Neural cell (in vitro differentiated cells): Measurements from ENCODE around the gene EIF4B. TPM values are rescaled to one million over a fixed set of nuclear protein-coding genes. Genes with fewer than 3 reads are reported as not detected.

Experiments
- H2AFZ ChIP-seq: fragments of 200-600, 300-800 bp; sonication (generic), shearing (Covaris generic); 2 replicates; pipeline ENCODE4 v1.6.0; 2014; ENCODE audit warnings: low read depth, mild to moderate bottlenecking, antibody characterized with exemption, low read length, moderate library complexity
- H3F3A ChIP-seq: fragments of 200-600 bp; shearing (Covaris generic); 2 replicates; pipeline ENCODE4 v1.6.1; 2016; ENCODE audit warnings: mild to moderate bottlenecking, moderate library complexity, mixed read lengths, antibody characterized with exemption, low read length; ENCODE audit not compliant: insufficient read depth, poor library complexity, severe bottlenecking
- H3K27ac ChIP-seq: fragments of 200-600, 300-800 bp; sonication (generic), shearing (Covaris generic); 2 replicates; pipeline ENCODE4 v1.5.1; 2014; ENCODE audit warnings: mild to moderate bottlenecking, low read length, moderate library complexity
- H3K27me3 ChIP-seq: fragments of 300-800, 200-600 bp; sonication (generic), shearing (Covaris generic); 2 replicates; pipeline ENCODE4 v1.6.0; 2014; ENCODE audit warnings: mild to moderate bottlenecking, low read depth, low read length, moderate library complexity; ENCODE audit not compliant: insufficient read depth
- H3K36me3 ChIP-seq: fragments of 300-800, 200-600 bp; sonication (generic), shearing (Covaris generic); 2 replicates; pipeline ENCODE4 v1.5.1; 2014; ENCODE audit warnings: mild to moderate bottlenecking, antibody characterized with exemption, low read length, moderate library complexity; ENCODE audit not compliant: insufficient read depth
- H3K4me2 ChIP-seq: fragments of 300-800, 200-600 bp; sonication (generic), shearing (Covaris generic); 2 replicates; pipeline ENCODE4 v1.6.0; 2014; ENCODE audit warnings: mild to moderate bottlenecking, low read length
- H3K4me3 ChIP-seq: fragments of 300-800, 200-600 bp; sonication (generic), shearing (Covaris generic); 2 replicates; pipeline ENCODE4 v1.5.1; 2014; ENCODE audit warnings: mild to moderate bottlenecking, low read length, moderate library complexity
- H3K79me2 ChIP-seq: fragments of 200-600 bp; shearing (Covaris generic); replicated peaks from 2 replicates; pipeline ENCODE4 v1.6.0; 2014; ENCODE audit warnings: mild to moderate bottlenecking, low read length, moderate library complexity; ENCODE audit not compliant: insufficient read depth
- H3K9ac ChIP-seq: fragments of 300-800, 200-600 bp; sonication (generic), shearing (Covaris generic); 2 replicates; pipeline ENCODE4 v1.6.1; 2016; ENCODE audit warnings: mild to moderate bottlenecking, low read length, mixed read lengths
- H3K9me2 ChIP-seq: fragments of 200-600 bp; shearing (Covaris generic); 2 replicates; pipeline ENCODE4 v1.6.1; 2016; ENCODE audit warnings: mild to moderate bottlenecking, low read length, mixed read lengths; ENCODE audit not compliant: insufficient read depth
- H3K9me3 ChIP-seq: fragments of 200-600, 300-800 bp; sonication (generic), shearing (Covaris generic); 2 replicates; pipeline ENCODE4 v1.6.1; 2016; ENCODE audit warnings: mild to moderate bottlenecking, mixed run types, low read length, moderate library complexity, mixed read lengths
- H4K20me1 ChIP-seq: fragments of 200-600 bp; shearing (Covaris generic); 2 replicates; pipeline ENCODE4 v1.6.1; 2016; ENCODE audit warnings: mild to moderate bottlenecking, mixed run types; ENCODE audit not compliant: insufficient read depth
- CTCF ChIP-seq: fragments of 450-650 bp; IDR thresholded peaks from 2 replicates; pipeline ENCODE4 v1.5.1; 2014; ENCODE audit warnings: antibody characterized with exemption, mild to moderate bottlenecking, moderate library complexity; ENCODE audit not compliant: poor library complexity, severe bottlenecking
- EP300 ChIP-seq: fragments of 450-650 bp; conservative IDR thresholded peaks from 2 replicates; pipeline ENCODE4 v1.6.1; 2014; ENCODE audit warnings: antibody characterized with exemption, mild to moderate bottlenecking, moderate library complexity; ENCODE audit not compliant: poor library complexity, severe bottlenecking
- EZH2 ChIP-seq: fragments of 200-600, 300-800 bp; shearing (Covaris generic), sonication (generic); IDR thresholded peaks from 2 replicates; pipeline ENCODE4 v1.6.1; 2014; ENCODE audit warnings: antibody characterized with exemption, low read length, borderline replicate concordance, mild to moderate bottlenecking; ENCODE audit not compliant: insufficient read depth, poor library complexity, severe bottlenecking
- MXI1 ChIP-seq: fragments of 450-650 bp; conservative IDR thresholded peaks from 2 replicates; pipeline ENCODE4 v1.6.1; 2014; ENCODE audit warnings: antibody characterized with exemption, mild to moderate bottlenecking; ENCODE audit not compliant: poor library complexity, severe bottlenecking
- POLR2AphosphoS5 ChIP-seq: IDR thresholded peaks from 2 replicates; pipeline ENCODE4 v1.6.1; 2012
- RAD21 ChIP-seq: fragments of 450-650 bp; conservative IDR thresholded peaks from 2 replicates; pipeline ENCODE4 v1.6.1; 2014; ENCODE audit warnings: antibody characterized with exemption, mild to moderate bottlenecking, moderate library complexity
- REST ChIP-seq: IDR thresholded peaks from 2 replicates; pipeline ENCODE4 v1.6.1; 2012; ENCODE audit warnings: borderline replicate concordance
- SMC3 ChIP-seq: fragments of 450-650 bp; conservative IDR thresholded peaks from 2 replicates; pipeline ENCODE4 v1.6.1; 2014; ENCODE audit warnings: antibody characterized with exemption, mild to moderate bottlenecking, moderate library complexity; ENCODE audit not compliant: poor library complexity
- TAF1 ChIP-seq: IDR thresholded peaks from 2 replicates; pipeline ENCODE4 v1.6.1; 2012; ENCODE audit warnings: low read depth
- polyA plus RNA-seq: library from polyadenylated mRNA; depleted of rRNA; stranded (reverse); fragments of >200 nt; gene quantifications from 2 replicates; pipeline ENCODE4 v1.2.3, GENCODE V29; 2014

The EIF4B gene
- polyA plus RNA-seq, 1 donor from 2014 or later = 333 TPM

GRCh38 chr12:52969166-52969795 lies 37.0 kb upstream of the EIF4B start:
- no peaks in the 10 kb centered on the region for H3K79me2 ChIP-seq
- no peak overlapping the region for H3K27ac ChIP-seq
- H3K27me3 ChIP-seq = no peaks in the 10 kb centered on the region
- no peak overlapping the region for H3K4me2 ChIP-seq
- no peak overlapping the region for H3K4me3 ChIP-seq
- H2AFZ ChIP-seq = no peak overlapping the region
- H3K9me3 ChIP-seq = no peaks in the 10 kb centered on the region
- H3F3A ChIP-seq = no peaks in the 10 kb centered on the region
- H3K9me2 ChIP-seq = no peaks in the 10 kb centered on the region
- TF ChIP-seq POLR2AphosphoS5 (no peak), TAF1 (no peak), EZH2 (no peak), CTCF (no peak), REST (no peak), SMC3 (no peak), RAD21 (no peak), MXI1 (no peak), EP300 (no peak)
- H3K9ac ChIP-seq = no peak overlapping the region
- no peaks in the 10 kb centered on the region for H4K20me1 ChIP-seq
- H3K36me3 ChIP-seq = no peaks in the 10 kb centered on the region

GRCh38 chr12:52969828-52970569 lies 36.3 kb upstream of the EIF4B start:
- no peaks in the 10 kb centered on the region for H3K36me3 ChIP-seq
- no peak overlapping the region for H2AFZ ChIP-seq
- no peak overlapping the region for H3K4me2 ChIP-seq
- H3K27ac ChIP-seq = no peak overlapping the region
- H3K9me2 ChIP-seq = no peaks in the 10 kb centered on the region
- H3F3A ChIP-seq = no peaks in the 10 kb centered on the region
- no peak for TF ChIP-seq EP300
- TF ChIP-seq REST = no peak
- TF ChIP-seq EZH2 = no peak
- no peak for TF ChIP-seq SMC3
- no peak for TF ChIP-seq TAF1
- no peak for TF ChIP-seq CTCF
- TF ChIP-seq POLR2AphosphoS5 = no peak
- no peak for TF ChIP-seq MXI1
- no peak for TF ChIP-seq RAD21
- no peak overlapping the region for H3K9ac ChIP-seq
- no peaks in the 10 kb centered on the region for H3K79me2 ChIP-seq
- H3K9me3 ChIP-seq = no peaks in the 10 kb centered on the region
- H3K4me3 ChIP-seq = no peak overlapping the region
- H4K20me1 ChIP-seq = no peaks in the 10 kb centered on the region
- H3K27me3 ChIP-seq = no peaks in the 10 kb centered on the region
